ENCODE measurements around the gene TAF12. TPM values are rescaled to one million over a fixed set of nuclear protein-coding genes. Genes with fewer than 3 reads are reported as not detected.

TAF12 gene
- total RNA-seq, 1 experiment from 2014 or later: 33.9 TPM

- ChIA-PET CTCF (no interaction called here), POLR2A (interaction anchor here (0.7 kb wide), 1 partner anchor 11 kb away, joined by 4 read pairs; no protein-coding TSS in a partner anchor)
- H3K4me1 ChIP-seq (ENCODE audit: control insufficient read depth, insufficient read depth, low read length): no peaks in the 10 kb centered on the region
- peaks cover 13% of the 10 kb centered on the region; the same call in 1 of the 2 replicates for H3K36me3 ChIP-seq (ENCODE audit: control insufficient read depth, insufficient read depth, low read length)
- intact Hi-C loops (cut with micrococcal nuclease; ENCODE audit: unreplicated experiment) (no loop called here), in situ Hi-C loops (cut with HindIII; ENCODE audit: low pct_unique_long_range_greater_than_20kb, low sequenced_read_pairs) (no loop called here)
- TF ChIP-seq SIN3A (IDR thresholded peaks at IDR 0.05; ENCODE audit: borderline replicate concordance, insufficient read depth, low read depth, low read length) (no peak), TCF7L2 (IDR thresholded peaks at IDR 0.05; ENCODE audit: low read depth, low read length) (no peak), CTCF (IDR thresholded peaks at IDR 0.05) (no peak), REST (IDR thresholded peaks at IDR 0.05; ENCODE audit: insufficient read depth in 1 of 2, low read depth in 2 of 2, low read length in 1 of 2) (no peak), POLR2AphosphoS5 (IDR thresholded peaks at IDR 0.05; ENCODE audit: low read depth, low read length) (no peak)
- DNase-seq (ENCODE audit: low read depth, low spot score) (no peak), ATAC-seq (no peak)
- no peak overlapping the region for H3K4me3 ChIP-seq (ENCODE audit: low read depth in 2 of 2, low read length in 2 of 2)
- BruUV-seq (replicated peaks): TSS peak; percentile 34
- H3K9me3 ChIP-seq (ENCODE audit: control insufficient read depth, insufficient read depth, low read depth, low read length): no peaks in the 10 kb centered on the region
- no peaks in the 10 kb centered on the region for H3K27me3 ChIP-seq (ENCODE audit: control insufficient read depth, insufficient read depth, low read length)
- H3K27ac ChIP-seq (ENCODE audit: low read length): no peak overlapping the region
These were observed 77.1 kb downstream of the TAF12 start for GRCh38 chr1:28565726-28566125.

- Histone ChIP-seq H3K9me3 (ENCODE audit: control insufficient read depth, insufficient read depth, low read depth, low read length) (no peaks in the 10 kb centered on the region), H3K27ac (ENCODE audit: low read length) (no peak overlapping the region), H3K36me3 (ENCODE audit: control insufficient read depth, insufficient read depth, low read length) (peaks cover 15% of the 10 kb centered on the region), H3K4me1 (ENCODE audit: control insufficient read depth, insufficient read depth, low read length) (no peaks in the 10 kb centered on the region), H3K4me3 (ENCODE audit: low read depth in 2 of 2, low read length in 2 of 2) (no peak overlapping the region), H3K27me3 (ENCODE audit: control insufficient read depth, insufficient read depth, low read length) (no peaks in the 10 kb centered on the region)
- in situ Hi-C loops (cut with HindIII; ENCODE audit: low pct_unique_long_range_greater_than_20kb, low sequenced_read_pairs) (no loop called here), intact Hi-C loops (cut with micrococcal nuclease; ENCODE audit: unreplicated experiment) (no loop called here)
- ATAC-seq (no peak), DNase-seq (ENCODE audit: low read depth, low spot score) (no peak)
- no TSS peak for BruUV-seq (replicated peaks)
- ChIA-PET POLR2A (interaction anchor here (0.6 to 0.7 kb wide), 2 partner anchors 12 to 17 kb away, joined by 4 to 8 read pairs; no protein-coding TSS in a partner anchor), CTCF (no interaction called here)
- TF ChIP-seq REST (IDR thresholded peaks at IDR 0.05; ENCODE audit: insufficient read depth in 1 of 2, low read depth in 2 of 2, low read length in 1 of 2) (no peak), CTCF (IDR thresholded peaks at IDR 0.05) (no peak), TCF7L2 (IDR thresholded peaks at IDR 0.05; ENCODE audit: low read depth, low read length) (no peak)
These were observed 77.8 kb downstream of the TAF12 start for GRCh38 chr1:28565040-28565439.

Measured in Panc1 (cell line).